Hepatocyte (in vitro differentiated cells): ENCODE results near the gene MDC1. TPM values are rescaled to one million over a fixed set of nuclear protein-coding genes. Genes with fewer than 3 reads are reported as not detected.
A peak's percentile ranks its signal among the peaks of the same experiment; 100 is the strongest.

Source experiments
- DNase-seq: peaks from one replicate; pipeline ENCODE4 v3.0.0-alpha.2; 2016; ENCODE audit warnings: low spot score
- H2AFZ ChIP-seq: fragments of 200-600 bp; sonication (generic); 2 replicates; pipeline ENCODE4 v1.6.0; 2016; ENCODE audit warnings: antibody characterized with exemption, mild to moderate bottlenecking
- H3K27ac ChIP-seq: fragments of 200-600 bp; sonication (generic); 2 replicates; pipeline ENCODE4 v1.5.1; 2016; ENCODE audit warnings: mild to moderate bottlenecking
- H3K27me3 ChIP-seq: fragments of 200-600 bp; sonication (generic); 2 replicates; pipeline ENCODE4 v1.6.1; 2016
- H3K36me3 ChIP-seq: fragments of 200-600 bp; sonication (generic); replicated peaks from 2 replicates; pipeline ENCODE4 v1.5.1; 2016; ENCODE audit warnings: low read depth; ENCODE audit not compliant: insufficient read depth
- H3K4me1 ChIP-seq: fragments of 200-600 bp; sonication (generic); 2 replicates; pipeline ENCODE4 v1.5.1; 2016; ENCODE audit warnings: mild to moderate bottlenecking, moderate library complexity; ENCODE audit not compliant: insufficient read depth
- H3K4me2 ChIP-seq: fragments of 200-600 bp; sonication (generic); 2 replicates; pipeline ENCODE4 v1.6.0; 2016
- H3K4me3 ChIP-seq: fragments of 200-600 bp; sonication (generic); 2 replicates; pipeline ENCODE4 v1.5.1; 2016; ENCODE audit warnings: mild to moderate bottlenecking
- H3K79me2 ChIP-seq: fragments of 200-600 bp; sonication (generic); 2 replicates; pipeline ENCODE4 v1.6.0; 2017; ENCODE audit warnings: mild to moderate bottlenecking
- H3K9me2 ChIP-seq: fragments of 200-600 bp; sonication (generic); replicated peaks from 2 replicates; pipeline ENCODE4 v1.6.0; 2017; ENCODE audit warnings: mild to moderate bottlenecking; ENCODE audit not compliant: insufficient read depth
- H3K9me3 ChIP-seq: fragments of 200-600 bp; sonication (generic); 2 replicates; pipeline ENCODE4 v1.5.1; 2016; ENCODE audit warnings: low read depth, mild to moderate bottlenecking
- H4K20me1 ChIP-seq: fragments of 200-600 bp; sonication (generic); 2 replicates; pipeline ENCODE4 v1.6.0; 2016; ENCODE audit warnings: mild to moderate bottlenecking; ENCODE audit not compliant: insufficient read depth, poor library complexity, severe bottlenecking
- EZH2 ChIP-seq: fragments of 200-600 bp; sonication (generic); IDR thresholded peaks from 2 replicates; pipeline ENCODE4 v1.6.1; 2016; ENCODE audit warnings: antibody characterized with exemption, mild to moderate bottlenecking, borderline replicate concordance
- EZH2phosphoT487 ChIP-seq: fragments of 200-600 bp; sonication (generic); IDR thresholded peaks from one replicate; pipeline ENCODE4 v1.6.1; 2018; ENCODE audit warnings: antibody characterized with exemption, mild to moderate bottlenecking, low read depth, moderate library complexity; ENCODE audit not compliant: unreplicated experiment, severe bottlenecking
- whole genome bisulfite sequencing: methylation state at CpG from one replicate; pipeline ENCODE4 v1.1.6; 2016; ENCODE audit warnings: low lambda C conversion rate; ENCODE audit errors: missing lambda C conversion rate; 5-methylcytosine and 5-hydroxymethylcytosine counted together
- polyA plus RNA-seq: library from polyadenylated mRNA; unstranded; fragments of >200 nt; fragmentation: Nextera tagmentation; extraction: Ambion mirVana; gene quantifications from 2 replicates; pipeline ENCODE4 v1.2.1, GENCODE V29; 2016
- total RNA-seq: library from RNA; depleted of rRNA; stranded (reverse); fragments of >200 nt; gene quantifications from 2 replicates; pipeline ENCODE4 v1.2.3, GENCODE V29; 2014
- TF ChIP-seq, protein P1 (sequence below): fragments of 200-600 bp; sonication (generic); IDR thresholded peaks from 2 replicates; pipeline ENCODE4 v1.5.1; 2016; ENCODE audit warnings: antibody characterized with exemption, mild to moderate bottlenecking; ENCODE audit not compliant: poor library complexity

The MDC1 gene
- total and polyA plus RNA-seq, 2 experiments from 2014 or later, result 8.7 to 9.9 TPM

DNA sequence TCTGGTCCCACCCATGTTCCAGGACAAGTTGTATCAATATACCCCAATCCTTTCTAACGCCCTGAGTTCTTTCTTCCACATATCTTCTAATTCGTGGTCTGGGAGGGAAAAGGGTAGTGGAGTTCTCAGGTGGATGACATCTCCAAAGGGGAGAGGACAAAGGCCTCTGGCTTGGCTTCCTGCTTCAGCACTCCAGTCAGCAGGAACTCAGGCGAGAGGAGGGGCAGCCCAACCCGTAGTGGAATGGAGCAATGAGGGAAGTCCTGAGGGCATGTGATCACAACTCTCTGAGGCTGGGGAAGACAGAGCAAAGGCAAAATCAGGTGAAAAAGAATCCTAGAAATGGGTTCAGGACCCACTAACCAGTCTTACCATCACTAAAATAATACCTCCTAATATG is 16.7 kb downstream of the MDC1 start:
- Histone ChIP-seq H3K9me3 (no peaks in the 10 kb centered on the region), H3K9me2 (no peaks in the 10 kb centered on the region), H2AFZ (no peak overlapping the region), H3K36me3 (no peaks in the 10 kb centered on the region), H3K27ac (no peak overlapping the region), H3K4me3 (no peak overlapping the region), H4K20me1 (no peaks in the 10 kb centered on the region), H3K27me3 (no peaks in the 10 kb centered on the region), H3K4me2 (no peak overlapping the region), H3K79me2 (no peaks in the 10 kb centered on the region), H3K4me1 (peaks cover 4% of the 10 kb centered on the region)
- TF ChIP-seq, protein P1, sequence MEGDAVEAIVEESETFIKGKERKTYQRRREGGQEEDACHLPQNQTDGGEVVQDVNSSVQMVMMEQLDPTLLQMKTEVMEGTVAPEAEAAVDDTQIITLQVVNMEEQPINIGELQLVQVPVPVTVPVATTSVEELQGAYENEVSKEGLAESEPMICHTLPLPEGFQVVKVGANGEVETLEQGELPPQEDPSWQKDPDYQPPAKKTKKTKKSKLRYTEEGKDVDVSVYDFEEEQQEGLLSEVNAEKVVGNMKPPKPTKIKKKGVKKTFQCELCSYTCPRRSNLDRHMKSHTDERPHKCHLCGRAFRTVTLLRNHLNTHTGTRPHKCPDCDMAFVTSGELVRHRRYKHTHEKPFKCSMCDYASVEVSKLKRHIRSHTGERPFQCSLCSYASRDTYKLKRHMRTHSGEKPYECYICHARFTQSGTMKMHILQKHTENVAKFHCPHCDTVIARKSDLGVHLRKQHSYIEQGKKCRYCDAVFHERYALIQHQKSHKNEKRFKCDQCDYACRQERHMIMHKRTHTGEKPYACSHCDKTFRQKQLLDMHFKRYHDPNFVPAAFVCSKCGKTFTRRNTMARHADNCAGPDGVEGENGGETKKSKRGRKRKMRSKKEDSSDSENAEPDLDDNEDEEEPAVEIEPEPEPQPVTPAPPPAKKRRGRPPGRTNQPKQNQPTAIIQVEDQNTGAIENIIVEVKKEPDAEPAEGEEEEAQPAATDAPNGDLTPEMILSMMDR, result no peak
- TF ChIP-seq EZH2, result no peak
- no peak for TF ChIP-seq EZH2phosphoT487
- DNase-seq, result no peak
- 90% methylated on average over 4 of the region's 4 CpGs for WGBS

DNA sequence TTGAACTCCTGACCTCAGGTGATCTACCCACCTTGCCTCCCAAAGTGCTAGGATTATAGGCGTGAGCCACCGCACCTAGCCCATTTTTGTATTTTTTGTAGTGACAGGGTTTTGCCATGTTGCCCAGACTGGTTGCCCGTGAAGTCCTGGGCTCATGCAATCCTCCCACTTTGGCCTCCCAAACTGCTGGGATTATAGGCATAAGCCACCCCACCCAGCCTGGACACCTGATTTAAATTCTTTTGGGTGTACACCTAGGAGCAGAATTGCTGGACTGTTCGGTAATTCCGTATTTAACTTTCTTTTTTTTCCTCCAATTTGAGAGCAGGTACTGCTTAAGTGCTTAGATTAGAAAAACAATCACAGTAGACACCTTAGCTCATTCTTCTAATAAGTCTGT is 20.6 kb downstream of the MDC1 start:
- no peak overlapping the region for H3K4me2 ChIP-seq
- H3K27me3 ChIP-seq, result no peaks in the 10 kb centered on the region
- DNase-seq, result no peak
- no peaks in the 10 kb centered on the region for H3K79me2 ChIP-seq
- no peaks in the 10 kb centered on the region for H3K9me3 ChIP-seq
- TF ChIP-seq, protein P1, result no peak
- TF ChIP-seq EZH2phosphoT487, result no peak
- TF ChIP-seq EZH2, result no peak
- no peaks in the 10 kb centered on the region for H3K36me3 ChIP-seq
- H3K9me2 ChIP-seq, result no peaks in the 10 kb centered on the region
- no peak overlapping the region for H2AFZ ChIP-seq
- no peak overlapping the region for H3K27ac ChIP-seq
- no peak overlapping the region for H3K4me3 ChIP-seq
- WGBS, result 95% methylated on average over 5 of the region's 5 CpGs
- H4K20me1 ChIP-seq, result no peaks in the 10 kb centered on the region
- peaks cover 4% of the 10 kb centered on the region for H3K4me1 ChIP-seq

DNA sequence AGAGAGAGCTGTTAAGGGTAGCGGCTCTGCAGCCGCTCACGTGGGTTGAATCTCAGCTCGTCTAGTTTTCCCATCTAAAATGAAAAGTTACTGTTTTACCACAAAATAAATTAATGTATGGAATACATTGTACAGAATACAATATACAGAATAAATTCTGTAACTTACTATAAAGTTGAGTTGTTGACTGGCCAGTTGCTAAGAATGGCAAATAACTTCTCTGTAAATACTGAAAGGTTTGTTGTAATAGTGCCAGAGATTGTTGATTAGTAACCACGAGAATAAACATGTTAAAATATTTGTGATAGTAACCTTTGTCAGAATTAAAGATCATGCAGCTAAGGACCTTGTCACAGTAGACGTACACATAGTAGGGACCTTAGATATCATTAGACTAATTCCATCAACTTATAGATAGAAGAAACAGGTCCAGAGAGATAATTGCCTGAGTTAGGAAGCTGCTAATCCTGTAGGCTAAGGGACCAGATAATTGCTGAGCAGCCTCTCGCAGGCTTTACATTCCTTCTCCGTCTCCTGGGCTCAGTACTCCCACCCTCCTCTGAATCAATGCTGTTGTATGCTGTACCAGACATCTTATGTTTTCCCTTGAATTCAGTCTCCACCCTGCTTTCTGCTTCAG is 25.8 kb downstream of the MDC1 start:
- 19% methylated on average over 8 of the region's 8 CpGs for WGBS
- H3K4me3 ChIP-seq, result peak overlapping the region; percentile 13
- peak overlapping the region; percentile 77 for H3K4me2 ChIP-seq
- H2AFZ ChIP-seq, result peak overlapping the region; percentile 57
- H3K4me1 ChIP-seq, result peaks cover 14% of the 10 kb centered on the region
- no peaks in the 10 kb centered on the region for H3K27me3 ChIP-seq
- H4K20me1 ChIP-seq, result no peaks in the 10 kb centered on the region
- peaks cover 19% of the 10 kb centered on the region for H3K79me2 ChIP-seq
- no peaks in the 10 kb centered on the region for H3K9me2 ChIP-seq
- H3K27ac ChIP-seq, result peak overlapping the region; percentile 79
- TF ChIP-seq, protein P1, result no peak
- TF ChIP-seq EZH2, result no peak
- TF ChIP-seq EZH2phosphoT487, result no peak
- no peak for DNase-seq
- no peaks in the 10 kb centered on the region for H3K9me3 ChIP-seq
- H3K36me3 ChIP-seq, result no peaks in the 10 kb centered on the region
